ENCODE measurements around the gene PLCB2.

PLCB2 gene, protein sequence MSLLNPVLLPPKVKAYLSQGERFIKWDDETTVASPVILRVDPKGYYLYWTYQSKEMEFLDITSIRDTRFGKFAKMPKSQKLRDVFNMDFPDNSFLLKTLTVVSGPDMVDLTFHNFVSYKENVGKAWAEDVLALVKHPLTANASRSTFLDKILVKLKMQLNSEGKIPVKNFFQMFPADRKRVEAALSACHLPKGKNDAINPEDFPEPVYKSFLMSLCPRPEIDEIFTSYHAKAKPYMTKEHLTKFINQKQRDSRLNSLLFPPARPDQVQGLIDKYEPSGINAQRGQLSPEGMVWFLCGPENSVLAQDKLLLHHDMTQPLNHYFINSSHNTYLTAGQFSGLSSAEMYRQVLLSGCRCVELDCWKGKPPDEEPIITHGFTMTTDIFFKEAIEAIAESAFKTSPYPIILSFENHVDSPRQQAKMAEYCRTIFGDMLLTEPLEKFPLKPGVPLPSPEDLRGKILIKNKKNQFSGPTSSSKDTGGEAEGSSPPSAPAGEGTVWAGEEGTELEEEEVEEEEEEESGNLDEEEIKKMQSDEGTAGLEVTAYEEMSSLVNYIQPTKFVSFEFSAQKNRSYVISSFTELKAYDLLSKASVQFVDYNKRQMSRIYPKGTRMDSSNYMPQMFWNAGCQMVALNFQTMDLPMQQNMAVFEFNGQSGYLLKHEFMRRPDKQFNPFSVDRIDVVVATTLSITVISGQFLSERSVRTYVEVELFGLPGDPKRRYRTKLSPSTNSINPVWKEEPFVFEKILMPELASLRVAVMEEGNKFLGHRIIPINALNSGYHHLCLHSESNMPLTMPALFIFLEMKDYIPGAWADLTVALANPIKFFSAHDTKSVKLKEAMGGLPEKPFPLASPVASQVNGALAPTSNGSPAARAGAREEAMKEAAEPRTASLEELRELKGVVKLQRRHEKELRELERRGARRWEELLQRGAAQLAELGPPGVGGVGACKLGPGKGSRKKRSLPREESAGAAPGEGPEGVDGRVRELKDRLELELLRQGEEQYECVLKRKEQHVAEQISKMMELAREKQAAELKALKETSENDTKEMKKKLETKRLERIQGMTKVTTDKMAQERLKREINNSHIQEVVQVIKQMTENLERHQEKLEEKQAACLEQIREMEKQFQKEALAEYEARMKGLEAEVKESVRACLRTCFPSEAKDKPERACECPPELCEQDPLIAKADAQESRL

DNA sequence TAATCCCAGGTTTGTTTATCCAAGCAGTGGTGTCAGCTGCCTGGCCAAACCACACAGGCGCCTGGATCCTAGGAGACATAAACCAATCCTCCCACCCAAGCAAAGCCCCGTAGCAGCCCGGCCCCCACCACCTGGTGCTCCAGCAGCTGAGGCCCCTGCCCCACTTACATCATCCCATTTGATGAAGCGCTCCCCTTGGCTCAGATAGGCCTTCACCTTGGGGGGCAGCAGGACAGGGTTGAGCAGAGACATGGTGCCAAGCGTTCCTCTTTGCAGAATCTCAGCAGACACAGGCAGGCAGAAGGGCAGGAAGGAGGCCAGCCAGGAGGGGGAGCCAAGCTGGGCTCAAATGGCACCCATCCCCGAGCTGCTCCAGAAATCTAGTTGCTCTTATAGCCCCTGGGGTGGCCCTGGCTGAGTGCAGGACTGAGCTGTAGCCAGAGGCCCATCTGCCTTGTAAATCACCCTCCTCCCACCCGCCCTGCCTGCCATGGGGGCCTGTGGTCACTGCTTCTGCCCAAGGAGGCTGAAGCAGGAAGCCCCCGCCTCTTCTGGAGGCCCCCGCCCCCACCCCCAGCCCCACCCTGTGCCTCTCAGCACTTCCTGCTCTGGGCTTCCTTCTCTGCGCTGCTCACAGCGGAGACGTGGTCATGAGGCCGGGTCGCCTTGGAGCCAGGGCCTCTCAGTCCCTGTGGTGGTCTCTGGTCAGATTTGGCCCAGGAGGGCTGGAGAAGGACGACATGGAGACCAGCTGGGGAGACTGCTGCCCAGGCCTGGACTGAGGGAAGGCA, at the start of gene PLCB2:
Gene PLCB2, minus strand, starts transcription at position 515 of the 791 bp plus-strand sequence. Its CDS starts 263 bp downstream, at position 252.
- peak; percentile 76 for DNase-seq (ENCODE audit: low read depth, low spot score)

DNA sequence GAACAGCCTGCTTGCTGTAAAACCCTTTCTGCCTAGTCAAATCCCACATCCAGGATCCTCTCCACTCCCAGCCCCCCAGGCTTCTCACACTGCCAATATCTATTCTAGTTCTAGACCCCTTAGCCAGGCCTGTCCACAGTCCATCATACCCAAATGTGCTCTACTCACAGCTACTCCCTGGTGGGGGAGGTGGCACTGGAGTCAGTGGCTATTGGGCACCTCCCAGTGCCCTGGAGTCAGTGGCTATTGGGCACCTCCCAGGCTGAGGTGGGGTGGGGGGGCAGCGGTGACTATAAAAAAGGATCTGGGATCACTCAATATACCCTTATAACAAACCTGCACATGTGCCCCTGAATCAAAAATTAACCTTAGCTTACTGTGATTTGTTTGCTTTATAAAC, 49.5 kb upstream of the PLCB2 start:
- no peak for DNase-seq (ENCODE audit: low read depth, low spot score)

DNA sequence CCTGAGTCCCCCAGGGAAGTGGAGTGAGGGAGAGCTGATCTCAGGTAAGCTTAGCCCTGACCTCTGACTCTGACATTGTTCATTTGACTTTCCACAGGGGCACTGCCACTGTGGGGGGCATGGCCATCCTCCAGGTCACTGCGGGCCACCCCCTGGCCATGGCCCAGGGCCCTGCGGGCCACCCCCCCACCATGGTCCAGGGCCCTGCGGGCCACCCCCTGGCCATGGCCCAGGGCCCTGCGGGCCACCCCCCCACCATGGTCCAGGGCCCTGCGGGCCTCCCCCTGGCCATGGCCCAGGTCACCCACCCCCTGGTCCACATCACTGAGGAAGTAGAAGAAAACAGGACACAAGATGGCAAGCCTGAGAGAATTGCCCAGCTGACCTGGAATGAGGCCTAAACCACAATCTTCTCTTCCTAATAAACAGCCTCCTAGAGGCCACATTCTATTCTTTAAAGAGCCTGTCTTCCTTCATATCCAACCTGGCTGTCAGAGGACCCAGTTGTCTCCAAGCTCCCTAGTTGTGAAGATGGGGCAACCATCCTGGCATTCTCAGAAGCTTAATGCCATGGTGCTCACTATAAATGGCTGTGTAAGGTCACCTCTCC, 48.3 kb upstream of the PLCB2 start:
- DNase-seq (ENCODE audit: low read depth, low spot score), result no peak

DNA sequence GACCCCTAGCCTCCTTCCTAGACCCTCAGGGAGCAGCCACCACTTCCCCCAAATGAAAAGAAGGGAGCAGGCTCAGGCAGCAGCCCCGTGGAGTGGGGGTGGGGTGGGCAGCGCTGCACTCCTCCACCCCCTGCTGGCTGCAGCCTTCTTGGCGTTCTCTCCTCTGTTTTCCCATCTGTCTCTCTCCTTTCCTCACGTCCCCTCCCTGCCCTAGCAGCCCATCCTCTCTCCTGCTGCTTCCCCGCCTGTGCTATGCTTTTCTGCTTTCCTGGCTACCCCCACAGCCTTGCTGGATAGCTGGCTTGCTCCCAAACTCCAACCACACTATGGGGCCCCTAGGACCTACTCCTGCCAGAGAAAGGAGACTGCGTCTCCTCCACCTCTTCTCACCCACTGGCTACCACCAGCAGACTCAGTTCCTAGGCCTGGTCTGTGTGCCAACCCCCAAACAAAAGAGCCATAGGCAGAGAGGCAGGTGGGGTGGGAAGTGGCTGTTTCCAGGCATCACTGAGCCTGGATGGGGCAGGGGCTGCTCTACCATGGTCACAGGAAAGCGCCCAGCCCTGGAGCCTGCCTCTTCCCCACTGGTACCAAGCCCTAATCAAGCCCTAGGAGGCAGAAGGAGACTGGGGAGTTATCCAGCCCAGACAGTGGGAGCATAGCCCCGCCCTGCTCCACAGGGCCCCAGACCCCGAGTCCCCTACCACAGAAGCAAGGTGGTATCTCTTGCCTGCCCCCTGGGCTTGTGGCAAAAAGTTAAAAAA, 46.9 kb upstream of the PLCB2 start:
- peak; percentile 76 for DNase-seq (ENCODE audit: low read depth, low spot score)

DNA sequence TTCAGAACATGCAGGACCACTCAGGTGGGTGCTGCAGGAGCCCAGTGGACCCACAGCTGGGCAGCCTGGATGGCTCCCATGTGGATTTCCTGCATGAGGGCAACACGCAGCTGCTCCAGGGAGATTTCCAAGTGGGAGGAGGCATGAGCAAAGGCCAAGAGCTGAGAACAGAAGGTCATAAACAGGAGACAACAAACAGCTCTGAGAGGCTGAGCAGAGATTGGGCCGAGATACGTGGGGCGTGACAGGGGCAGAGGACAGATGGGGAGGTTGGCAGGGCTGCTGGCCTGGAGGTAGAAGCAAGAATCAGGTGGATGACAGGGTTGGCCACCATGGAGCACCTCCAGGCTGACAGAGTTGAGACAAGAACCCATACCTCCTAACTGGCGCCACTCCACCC, 46.0 kb upstream of the PLCB2 start:
- DNase-seq (ENCODE audit: low read depth, low spot score), result no peak

DNA sequence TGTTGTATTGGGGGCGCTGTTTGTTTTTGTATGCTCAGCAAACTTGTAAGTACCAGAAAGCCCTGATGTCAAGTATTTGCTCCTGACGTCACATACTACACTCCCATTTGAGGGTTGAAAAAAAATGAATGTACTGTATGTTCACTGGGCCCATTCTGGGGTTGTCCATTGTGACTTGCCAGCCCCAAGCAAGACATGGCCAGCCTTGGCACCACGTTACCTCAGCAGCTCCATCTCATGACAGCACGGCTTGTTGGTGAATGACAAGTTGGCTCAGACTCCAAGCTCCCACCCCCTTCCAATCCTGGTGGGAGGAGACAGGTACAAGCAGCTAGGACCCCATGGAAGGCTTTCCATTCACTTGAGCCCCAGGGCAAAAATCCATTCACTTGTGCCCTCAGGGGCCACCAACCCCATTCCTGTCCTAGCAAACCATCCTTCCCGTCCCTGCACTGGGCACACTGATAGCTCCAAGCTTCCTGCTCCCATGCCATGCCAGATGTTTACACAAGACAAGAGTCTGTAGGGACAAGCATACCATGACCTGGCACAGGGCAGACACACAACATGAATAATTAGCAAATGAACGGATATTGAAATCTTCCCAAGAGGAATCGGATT, 44.7 kb upstream of the PLCB2 start:
- no peak for DNase-seq (ENCODE audit: low read depth, low spot score)

DNA sequence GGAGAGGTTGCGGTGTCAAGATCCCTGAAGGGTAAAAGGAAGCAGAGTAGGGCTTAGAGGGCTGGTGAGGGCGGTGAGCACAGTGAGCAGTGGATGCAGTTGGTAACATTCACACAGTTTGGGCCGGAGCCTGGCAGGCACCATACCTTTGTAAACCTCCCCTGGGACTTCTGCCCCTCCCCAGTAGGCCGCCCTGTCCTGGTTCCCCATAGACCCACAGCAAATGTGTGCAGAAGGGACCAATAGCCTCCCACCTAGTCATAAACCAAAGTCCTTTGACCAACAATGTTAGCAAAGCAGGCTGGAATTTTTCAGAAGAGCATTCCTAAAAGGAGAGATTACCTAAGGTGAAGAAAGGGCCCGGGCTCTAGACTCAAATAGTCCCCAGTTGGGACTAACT, 41.4 kb upstream of the PLCB2 start:
- DNase-seq (ENCODE audit: low read depth, low spot score), result no peak

DNA sequence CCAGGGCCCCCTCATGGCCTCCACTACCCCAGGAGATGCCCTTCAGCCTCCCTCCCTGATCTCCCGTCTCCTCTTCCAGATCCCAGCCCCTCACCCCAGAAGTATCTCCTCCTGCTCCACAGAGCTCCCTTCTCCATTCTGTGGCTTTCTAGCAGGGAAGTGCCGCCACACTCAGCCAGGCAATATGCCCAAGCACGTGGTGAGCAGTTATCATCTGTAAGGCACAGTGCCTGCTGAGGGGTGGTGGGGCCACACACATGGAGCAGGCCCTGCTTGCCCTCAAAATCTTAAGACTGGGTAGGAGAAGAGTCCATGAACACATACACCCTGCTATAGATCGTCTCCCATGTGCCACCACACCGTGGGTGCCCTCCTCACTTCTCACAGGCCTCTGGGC, 40.7 kb upstream of the PLCB2 start:
- no peak for DNase-seq (ENCODE audit: low read depth, low spot score)

DNA sequence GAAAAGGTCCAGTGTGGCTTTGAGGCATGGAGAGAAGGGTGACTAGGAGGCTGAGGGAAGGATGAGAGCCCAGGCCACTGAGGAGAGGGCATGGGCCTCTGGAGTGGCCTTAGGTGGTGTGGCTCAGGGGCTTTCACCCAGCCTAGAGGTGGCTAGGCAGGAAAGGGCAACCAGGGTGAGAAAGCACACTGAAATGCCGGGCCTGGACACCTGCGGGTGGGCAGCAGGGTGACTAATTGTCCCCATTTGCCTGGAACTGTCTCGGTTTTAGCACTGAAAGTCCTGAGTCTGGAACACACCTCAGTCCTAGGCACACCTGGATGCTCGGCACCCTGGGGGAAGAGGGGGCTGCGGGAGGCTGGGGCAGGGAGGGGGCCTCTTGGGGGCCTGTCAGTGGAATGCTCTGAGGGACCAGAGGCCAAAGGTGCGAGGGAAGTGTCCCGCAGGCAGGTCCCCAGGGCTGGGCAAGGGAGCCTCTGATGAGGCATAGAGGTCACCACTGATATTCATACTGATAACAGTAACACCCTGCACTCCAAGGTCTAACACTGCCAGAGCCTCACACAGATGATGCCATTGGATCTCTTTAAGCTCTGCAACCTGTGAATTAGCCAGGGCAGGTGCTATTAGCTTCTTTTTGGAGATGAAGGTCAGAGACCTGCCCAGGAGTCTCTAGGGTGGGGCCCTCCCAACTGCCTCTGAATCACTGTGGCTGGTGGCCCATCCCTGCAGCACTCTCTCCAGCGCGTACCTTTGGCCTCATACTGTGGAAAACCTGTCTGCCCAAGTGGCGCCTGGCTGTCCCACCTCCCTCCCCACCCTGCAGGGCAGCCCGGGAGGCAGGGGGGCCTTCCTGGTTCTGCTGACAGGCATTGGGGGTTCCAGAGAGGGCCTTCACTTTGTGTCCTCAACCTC, 40.1 kb upstream of the PLCB2 start:
- no peak for DNase-seq (ENCODE audit: low read depth, low spot score)

DNA sequence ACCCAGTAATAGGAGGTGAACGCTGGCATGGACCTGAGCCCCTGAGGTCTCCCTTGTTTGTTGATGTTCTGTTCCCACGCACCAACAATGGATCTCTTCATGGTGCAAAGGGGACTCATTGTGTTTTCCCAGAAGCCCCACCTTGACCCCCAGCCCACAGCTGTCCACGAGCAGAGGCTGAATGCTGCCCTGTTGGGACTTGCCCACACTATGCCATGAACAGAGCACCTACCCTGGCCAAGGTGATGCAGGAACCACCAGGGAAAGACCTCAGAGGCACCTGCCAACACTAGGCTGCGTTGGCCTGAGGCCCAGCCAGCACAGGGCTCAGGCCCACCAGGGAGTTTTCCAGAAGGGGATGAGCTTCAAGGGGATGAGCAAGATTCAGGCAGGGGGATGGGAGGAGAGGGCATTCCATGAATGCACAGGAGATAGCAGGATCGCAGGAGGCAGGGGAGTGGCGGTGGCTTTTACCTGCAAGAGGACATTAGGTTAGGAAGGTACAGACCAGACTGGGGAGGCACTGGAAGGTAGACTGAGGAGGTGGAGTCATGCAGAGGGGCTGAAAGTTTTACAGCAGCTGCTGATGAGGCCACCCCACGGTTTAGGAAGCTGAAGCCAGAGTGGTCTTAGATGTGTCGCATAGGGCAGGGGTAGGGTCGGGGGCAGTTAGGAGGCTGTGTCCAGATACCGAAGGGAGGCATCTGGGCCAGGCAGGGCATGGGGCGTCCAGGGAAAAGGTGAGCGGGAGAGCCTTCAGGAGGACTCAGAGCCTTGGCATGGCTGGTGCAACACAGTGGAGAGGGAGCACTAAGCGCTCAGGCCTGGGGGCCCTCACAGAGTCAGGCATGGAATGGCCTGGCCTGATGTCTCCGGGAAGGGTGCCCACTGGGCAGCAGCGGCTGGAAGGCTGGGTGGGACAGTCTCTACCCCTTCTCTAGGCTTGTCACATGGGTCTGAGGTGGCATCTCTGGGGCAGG, 39.1 kb upstream of the PLCB2 start:
- DNase-seq (ENCODE audit: low read depth, low spot score), result no peak

DNA sequence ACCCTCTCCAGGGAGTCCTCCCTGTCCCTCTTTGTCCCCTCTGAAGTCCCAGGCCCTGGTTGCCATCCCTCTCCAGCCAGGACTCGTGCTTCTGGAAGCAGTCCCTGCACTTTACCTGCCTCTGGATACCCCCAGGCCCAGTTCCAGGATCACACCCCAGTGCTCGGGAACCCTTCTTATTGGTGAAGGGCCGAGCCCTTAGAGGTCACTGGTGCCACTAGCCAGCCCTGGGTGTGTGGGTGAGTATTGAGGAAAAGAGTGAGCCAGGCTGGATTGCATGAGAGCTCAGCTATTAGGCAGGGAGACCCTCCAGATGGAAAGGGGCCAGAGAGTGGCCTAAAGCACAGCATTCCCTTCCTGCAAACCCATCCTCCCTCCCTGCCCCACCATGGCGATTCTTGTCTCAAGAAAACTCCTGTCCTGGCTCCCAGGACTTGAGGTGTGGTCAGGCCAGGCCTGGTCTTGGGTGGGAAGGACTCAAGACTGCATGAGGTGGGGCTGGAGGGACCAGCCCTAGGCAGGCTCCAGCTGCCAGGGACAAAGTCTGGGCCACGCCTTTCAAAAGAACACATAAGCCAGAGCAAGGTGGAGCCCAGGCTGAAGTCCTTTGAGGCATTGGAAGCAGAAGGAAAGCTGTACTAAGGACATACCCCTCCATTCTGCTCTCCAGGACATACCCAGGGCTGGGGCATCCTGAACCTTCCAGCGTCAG, 38.3 kb upstream of the PLCB2 start:
- no peak for DNase-seq (ENCODE audit: low read depth, low spot score)

DNA sequence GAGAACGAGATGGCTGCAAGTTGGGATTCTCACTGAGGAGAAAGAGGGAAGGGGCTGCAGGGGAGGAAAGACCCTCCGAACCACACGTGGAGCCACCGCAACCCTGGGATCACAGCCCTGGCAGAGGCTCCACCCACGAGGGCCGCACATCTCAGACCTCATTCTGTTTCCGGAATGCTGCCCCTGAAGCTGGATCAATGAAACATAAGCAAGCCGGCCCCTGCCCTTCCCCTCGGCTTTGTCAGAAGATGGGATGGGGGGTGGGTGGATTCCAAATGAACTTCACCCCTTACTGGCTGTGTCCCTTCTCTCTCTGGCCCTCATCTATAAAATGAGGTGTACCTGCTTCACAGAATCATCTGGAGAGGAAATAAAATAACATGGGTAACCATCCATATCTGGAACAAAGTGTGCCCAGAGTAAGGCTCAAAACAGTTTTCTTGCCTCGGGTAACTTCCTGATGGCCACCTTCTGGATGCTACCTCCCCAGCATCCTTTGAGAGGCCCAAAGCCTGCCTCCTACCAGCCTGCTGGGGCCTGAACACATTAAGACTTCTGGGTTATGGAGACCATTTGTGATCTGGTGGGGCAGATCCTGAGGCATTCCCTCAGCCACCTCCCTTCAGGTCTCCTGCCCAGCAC, 37.6 kb upstream of the PLCB2 start:
- no peak for DNase-seq (ENCODE audit: low read depth, low spot score)

DNA sequence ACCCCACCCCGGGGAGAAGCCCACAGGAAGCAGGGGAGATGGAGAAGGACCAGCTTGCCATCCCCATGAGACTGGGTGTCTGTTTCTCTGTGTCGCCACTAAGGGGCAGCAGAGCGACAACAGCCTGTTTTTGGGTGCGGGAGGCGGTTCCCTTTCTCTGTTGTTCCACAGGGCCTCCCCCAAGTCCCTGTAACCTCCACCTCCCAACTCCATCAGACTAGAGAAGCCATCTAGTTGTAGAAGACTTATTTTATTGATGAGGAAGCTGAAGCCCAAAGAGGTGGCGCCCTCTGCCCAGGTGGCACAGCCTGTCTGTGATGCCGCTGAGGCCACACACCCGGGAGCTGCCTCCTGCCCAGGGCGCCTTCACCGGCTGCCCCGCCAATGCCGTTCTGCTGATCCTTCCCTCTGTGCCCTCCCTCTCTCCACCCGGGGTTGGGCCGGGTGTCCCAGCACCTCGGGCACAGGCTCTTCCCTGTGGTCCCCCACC, 36.9 kb upstream of the PLCB2 start:
- no peak for DNase-seq (ENCODE audit: low read depth, low spot score)

DNA sequence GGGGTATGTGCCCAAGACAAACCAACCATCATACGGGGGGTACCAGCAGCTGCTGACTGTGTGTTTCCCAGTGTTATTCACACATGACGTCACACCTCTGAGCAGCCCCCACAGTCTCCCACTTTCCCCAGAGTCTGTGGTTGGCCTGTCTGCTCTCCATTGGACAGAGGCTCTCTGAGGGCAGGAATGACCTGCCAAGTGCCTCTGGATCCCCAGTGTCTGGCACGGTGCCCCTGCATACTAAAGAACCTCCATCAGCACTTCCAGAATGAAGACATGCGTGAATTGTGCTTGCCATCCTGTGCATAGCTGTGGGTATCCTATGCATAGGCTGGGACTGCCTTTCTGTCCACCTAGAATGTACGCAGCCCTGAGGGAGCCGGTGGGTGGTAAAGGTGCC, 36.5 kb upstream of the PLCB2 start:
- no peak for DNase-seq (ENCODE audit: low read depth, low spot score)

DNA sequence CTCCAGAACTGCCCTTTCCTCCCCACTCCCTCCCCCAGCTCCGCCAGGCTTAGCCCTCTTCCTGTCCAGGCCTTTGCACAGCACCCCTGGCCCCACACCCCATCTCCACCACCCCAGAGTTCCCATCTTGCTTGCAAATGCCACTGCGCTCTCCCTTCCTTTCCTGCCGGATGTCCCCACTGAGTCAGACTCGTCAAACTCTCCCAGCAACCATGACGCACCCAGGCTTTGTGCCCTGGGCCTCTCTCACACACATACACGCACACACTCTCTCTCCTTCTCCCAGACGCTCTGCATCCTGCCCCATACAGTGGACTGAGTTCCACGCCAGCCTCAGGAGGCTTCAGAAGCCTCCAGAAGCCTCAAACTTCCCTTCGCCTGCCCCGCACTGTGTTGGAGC, 35.8 kb upstream of the PLCB2 start:
- no peak for DNase-seq (ENCODE audit: low read depth, low spot score)

Measured in ELF-1 (cell line).